Adrenal gland (tissue), 12 donors: ENCODE measurements around the gene PRRT1B. TPM values are rescaled to one million over a fixed set of nuclear protein-coding genes. Genes with fewer than 3 reads are reported as not detected.
A peak's percentile ranks its signal among the peaks of the same experiment; 100 is the strongest.

ENCODE experiments used
- DNase-seq, 7 donors: peaks; one replicate each; pipeline ENCODE4 v3.0.0-alpha.2; 2019 to 2020
- H3K27ac ChIP-seq, 5 donors: fragments of 200-600 bp; sonication (generic) in 4 of 5; 1 replicate in 3 of 5; 2 replicates in 2 of 5; pipeline versions ENCODE4 v1.5.1 to v1.8.0; 2016 to 2020; ENCODE audit warnings: mild to moderate bottlenecking in 1 of 5
- H3K27me3 ChIP-seq: fragments of 200-600 bp; 2 replicates; pipeline ENCODE4 v1.8.0; 2021
- H3K36me3 ChIP-seq, 2 donors: fragments of 200-600 bp; replicated peaks in 1 of 2; 1 replicate in 1 of 2; 2 replicates in 1 of 2; pipeline versions ENCODE4 v1.5.1 to v1.8.0; 2018 to 2022
- H3K4me1 ChIP-seq, 2 donors: fragments of 200-600 bp; replicated peaks in 1 of 2; 1 replicate in 1 of 2; 2 replicates in 1 of 2; pipeline versions ENCODE4 v1.5.1 to v1.8.0; 2018 to 2021
- H3K4me3 ChIP-seq, 4 donors: fragments of 200-600 bp; sonication (generic) in 3 of 4; one replicate each; pipeline ENCODE4 v1.5.1; 2016 to 2018
- H3K9me3 ChIP-seq, 3 donors: fragments of 200-600 bp; sonication (generic) in 1 of 3; replicated peaks in 1 of 3; 1 replicate in 2 of 3; 2 replicates in 1 of 3; pipeline versions ENCODE4 v1.5.1 to v1.8.0; 2016 to 2021
- POLR2A ChIP-seq, 2 donors: fragments of 450-650 bp; IDR thresholded peaks; one replicate each; pipeline ENCODE4 v1.6.1; 2017; ENCODE audit warnings: antibody characterized with exemption in 2 of 2, mild to moderate bottlenecking in 2 of 2, moderate library complexity in 1 of 2
- WGBS, 4 donors: extraction: QIAGEN DNeasy Blood & Tissue Kit in 2 of 4; methylation state at CpG; one replicate each; pipeline versions ENCODE4 v1.1.5 to v1.1.7; 2013 to 2017; 5-methylcytosine and 5-hydroxymethylcytosine counted together
- intact Hi-C, 2 donors: fragments of 100-400 bp; cut with DNase I; formaldehyde crosslinking; loops; one replicate each; pipeline versions ENCODE4 v1.14.1 to v1.15.0; 2022 to 2023
- polyA plus RNA-seq, 3 donors: library from polyadenylated mRNA; stranded (reverse); fragments of 200-250 nt in 2 of 3; fragments of 350-450 nt in 1 of 3; fragmentation: Illumina TruSeq in 1 of 3; extraction: RNeasy Lipid Tissue Mini Kit (QIAGEN cat#74804) in 1 of 3; gene quantifications; one replicate each; pipeline ENCODE4 v1.2.3, GENCODE V29; 2013 to 2014
- total RNA-seq, 9 donors: library from RNA; depleted of rRNA in 4 of 9; stranded (reverse); fragments of >200 nt in 4 of 9; fragments of 120-200 nt in 1 of 9; fragmentation: NEBNext Ultra II Directional in 1 of 9; extraction: Animal tissue kit (Norgen Biotek cat#: 25700) in 1 of 9; gene quantifications; one replicate each; pipeline versions ENCODE4 v1.1.0 to v1.2.4, GENCODE V29; 2013 to 2023
- TF ChIP-seq, protein P1 (sequence below), 6 experiments: fragments of 450-650 bp in 4 of 6; fragments of 200-600 bp in 2 of 6; sonication (generic) in 1 of 6; IDR thresholded peaks; 1 replicate in 5 of 6; 2 replicates in 1 of 6; pipeline versions ENCODE4 v1.5.1 to v1.8.0; 2016 to 2021; ENCODE audit warnings: antibody characterized with exemption in 6 of 6, mild to moderate bottlenecking in 2 of 6, moderate library complexity in 1 of 6
- donor health status: healthy with polysubstance abuse.
- donor health status: Bipolar disorder and iron deficiency.
- donor health status: DM: yes; HTN: yes; CAD: no.
- donor health status: DM: no; HTN: no; CAD: no.
- donor health status: DM: no; HTN: no; CAD: no.
- donor health status: DM: yes; HTN: yes; CAD: no.

Gene PRRT1B
- total and polyA plus RNA-seq, 12 donors: not detected

DNA sequence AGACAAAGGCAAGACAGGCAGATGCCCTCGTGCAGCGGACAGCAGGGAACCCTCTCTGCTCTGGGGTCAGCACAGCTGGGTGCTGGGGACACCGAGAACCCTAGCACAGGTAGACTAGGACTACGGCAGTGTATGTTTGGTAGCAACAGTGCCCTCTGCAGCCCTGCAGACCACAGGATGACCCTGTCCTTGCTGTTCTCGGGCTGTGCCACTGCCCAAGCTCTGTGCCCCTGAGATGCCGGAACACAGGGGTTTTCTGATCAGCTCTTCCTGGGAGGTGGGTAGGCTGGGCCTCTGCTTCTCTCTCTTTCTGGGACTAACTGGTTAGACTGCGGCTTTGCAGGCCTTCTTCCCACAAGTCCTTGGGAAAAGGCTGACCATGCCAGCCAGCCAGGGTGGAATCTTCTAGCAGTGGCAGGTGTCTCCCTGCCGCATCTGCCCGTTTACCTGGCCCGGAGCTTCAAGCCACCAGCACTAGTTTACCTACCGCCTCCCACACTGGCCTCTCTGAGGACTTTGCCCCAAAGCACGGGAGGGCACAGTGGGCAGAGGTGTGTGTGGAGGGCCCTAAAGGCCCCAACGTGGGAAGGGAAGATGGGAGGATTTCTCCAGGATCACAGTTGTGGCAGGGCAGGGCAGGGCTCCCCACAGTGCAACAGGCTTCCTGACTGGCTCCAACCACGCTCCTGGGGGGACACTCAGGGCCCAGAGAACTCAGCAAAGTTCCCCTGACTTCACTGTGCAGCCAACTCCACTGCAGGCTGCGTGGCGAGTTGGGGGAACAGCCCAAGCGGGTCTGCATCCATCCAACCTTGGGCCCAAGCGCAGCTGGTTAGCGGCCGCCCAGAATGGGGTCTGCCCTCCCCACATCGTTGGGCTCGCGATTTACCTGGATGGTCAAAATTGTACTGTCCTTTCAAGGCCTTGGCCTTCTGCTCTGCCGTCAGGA, 15.5 kb upstream of the PRRT1B start:
- TF ChIP-seq, protein P1, sequence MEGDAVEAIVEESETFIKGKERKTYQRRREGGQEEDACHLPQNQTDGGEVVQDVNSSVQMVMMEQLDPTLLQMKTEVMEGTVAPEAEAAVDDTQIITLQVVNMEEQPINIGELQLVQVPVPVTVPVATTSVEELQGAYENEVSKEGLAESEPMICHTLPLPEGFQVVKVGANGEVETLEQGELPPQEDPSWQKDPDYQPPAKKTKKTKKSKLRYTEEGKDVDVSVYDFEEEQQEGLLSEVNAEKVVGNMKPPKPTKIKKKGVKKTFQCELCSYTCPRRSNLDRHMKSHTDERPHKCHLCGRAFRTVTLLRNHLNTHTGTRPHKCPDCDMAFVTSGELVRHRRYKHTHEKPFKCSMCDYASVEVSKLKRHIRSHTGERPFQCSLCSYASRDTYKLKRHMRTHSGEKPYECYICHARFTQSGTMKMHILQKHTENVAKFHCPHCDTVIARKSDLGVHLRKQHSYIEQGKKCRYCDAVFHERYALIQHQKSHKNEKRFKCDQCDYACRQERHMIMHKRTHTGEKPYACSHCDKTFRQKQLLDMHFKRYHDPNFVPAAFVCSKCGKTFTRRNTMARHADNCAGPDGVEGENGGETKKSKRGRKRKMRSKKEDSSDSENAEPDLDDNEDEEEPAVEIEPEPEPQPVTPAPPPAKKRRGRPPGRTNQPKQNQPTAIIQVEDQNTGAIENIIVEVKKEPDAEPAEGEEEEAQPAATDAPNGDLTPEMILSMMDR (IDR thresholded peaks at IDR 0.05): no peak
- TF ChIP-seq POLR2A (IDR thresholded peaks at IDR 0.05): no peak
- Histone ChIP-seq H3K4me3 (peak overlapping the region in 3 of 4 donors; percentile 85 to 94 (median 86)), H3K27ac (peak overlapping the region in 1 of 5 donors; percentile 86), H3K27me3 (no peaks in the 10 kb centered on the region), H3K4me1 (peaks cover 10 to 15% of the 10 kb centered on the region in 2 donors), H3K36me3 (peaks cover 0 to 44% of the 10 kb centered on the region in 2 donors), H3K9me3 (no peaks in the 10 kb centered on the region)
- intact Hi-C loops: no loop called here
- no peak for DNase-seq
- WGBS, 4 donors: 56 to 70% (median 63%) methylated on average over 9 to 24 of the region's 24 CpGs

DNA sequence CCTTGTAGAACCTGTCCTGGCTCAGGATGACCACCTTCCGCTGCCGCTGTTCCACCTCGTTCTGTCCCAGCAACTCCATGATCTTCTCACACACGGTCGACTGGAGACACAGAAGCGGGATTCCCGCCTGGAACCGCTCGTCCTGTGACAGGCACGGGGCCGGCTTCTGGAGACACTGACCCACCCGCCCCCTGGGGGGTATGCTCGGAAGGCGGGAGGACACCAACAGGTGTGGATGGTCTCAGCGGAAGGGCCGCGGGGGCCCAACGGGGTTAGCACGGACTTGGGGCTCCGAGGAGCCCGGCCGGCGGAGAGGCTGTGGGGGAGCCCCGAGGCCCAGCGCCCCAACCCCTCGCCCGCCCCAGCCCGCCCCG, 14.8 kb upstream of the PRRT1B start:
- peaks cover 10 to 15% of the 10 kb centered on the region in 2 donors for H3K4me1 ChIP-seq
- H3K27me3 ChIP-seq: no peaks in the 10 kb centered on the region
- peaks cover 0 to 38% of the 10 kb centered on the region in 2 donors for H3K36me3 ChIP-seq
- intact Hi-C loops: no loop called here
- peak overlapping the region; percentile 62 to 94 (median 86) for H3K4me3 ChIP-seq
- H3K9me3 ChIP-seq: no peaks in the 10 kb centered on the region
- H3K27ac ChIP-seq: peak overlapping the region in 4 of 5 donors; percentile 43 to 86 (median 66)
- TF ChIP-seq, protein P1 (IDR thresholded peaks at IDR 0.05): peak in 3 of 6 experiments; percentile 2 to 26 (median 23)
- no peak for TF ChIP-seq POLR2A (IDR thresholded peaks at IDR 0.05)
- 1 to 5% (median 2%) methylated on average over 16 to 29 of the region's 29 CpGs for WGBS, 4 donors
- DNase-seq: peak; percentile 38 to 70 (median 61)

DNA sequence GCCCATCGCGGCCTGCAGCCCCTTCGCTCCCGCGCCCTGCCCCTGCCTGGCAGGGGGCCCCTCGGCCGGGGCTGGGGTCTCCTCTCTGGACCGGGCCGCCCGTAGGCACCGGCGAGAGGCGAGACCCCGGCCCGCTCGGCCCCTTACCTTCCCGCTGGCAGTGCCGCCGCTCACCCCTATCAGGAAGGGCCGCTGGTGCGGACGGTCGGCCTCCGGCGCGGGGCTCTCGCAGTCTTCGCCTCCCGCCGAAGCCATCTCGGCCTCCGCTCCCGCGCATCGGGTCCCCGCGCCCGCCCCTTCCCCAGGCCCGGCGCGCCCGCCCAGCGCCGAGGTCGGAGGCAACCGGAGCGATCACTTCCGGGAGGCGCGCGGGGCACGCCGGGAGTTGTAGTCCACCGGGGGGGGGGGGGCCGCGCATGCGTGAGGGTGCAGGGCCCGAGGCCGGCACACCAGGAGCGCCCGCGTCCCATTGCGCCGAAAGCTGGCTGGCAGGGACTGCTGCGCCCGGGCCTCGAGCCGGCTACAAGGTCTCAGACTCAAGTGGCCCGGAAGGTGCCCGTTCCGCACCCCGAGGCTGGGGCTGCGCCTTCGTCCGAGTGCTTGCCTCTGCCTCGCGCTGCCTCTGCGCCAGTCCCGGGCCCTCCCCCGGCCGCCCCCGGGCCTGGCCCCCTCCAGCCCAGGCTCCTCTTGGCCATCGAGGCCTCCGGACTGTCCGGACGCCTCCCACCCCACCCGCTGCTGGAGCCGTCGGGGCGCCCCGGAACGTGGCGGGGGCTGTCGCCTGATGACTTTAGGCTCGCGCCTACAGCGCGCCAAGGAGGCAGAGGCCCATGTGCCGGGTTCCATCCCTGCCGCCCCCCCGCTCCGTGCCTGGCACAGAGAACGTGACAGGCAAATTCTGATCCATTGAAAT, 14.1 kb upstream of the PRRT1B start, which contains the start of gene UCK1:
TSS of gene UCK1 (minus strand) at position 344 of the 913 bp plus-strand sequence. CDS start at position 255, 89 bp downstream.
- no peaks in the 10 kb centered on the region for H3K27me3 ChIP-seq
- H3K4me3 ChIP-seq: peak within 1 kb of the TSS; percentile 62 to 94 (median 86)
- no peaks in the 10 kb centered on the region for H3K9me3 ChIP-seq
- WGBS, 4 donors: 7 to 55% (median 25%) methylated on average over 4 to 103 of the region's 103 CpGs
- peaks cover 0 to 31% of the 10 kb centered on the region in 2 donors for H3K36me3 ChIP-seq
- H3K4me1 ChIP-seq: peaks cover 10 to 15% of the 10 kb centered on the region in 2 donors
- TF ChIP-seq POLR2A (IDR thresholded peaks at IDR 0.05): peak in 1 of 2 donors; percentile 62
- TF ChIP-seq, protein P1 (IDR thresholded peaks at IDR 0.05): no peak
- DNase-seq: peak; percentile 76 to 86 (median 79)
- intact Hi-C loops: no loop called here
- H3K27ac ChIP-seq: peak within 1 kb of the TSS in 4 of 5 donors; percentile 43 to 86 (median 66)
